Measurements from ENCODE around the gene GSC2. TPM values are rescaled to one million over a fixed set of nuclear protein-coding genes. Genes with fewer than 3 reads are reported as not detected.
"Not testable (repeated sequence)": the region's sequence is repeated elsewhere in the genome, so short reads cannot be mapped to it uniquely, and the experiment has no call there.

Gene GSC2
- total and polyA plus RNA-seq, 9 donors = not detected

DNA sequence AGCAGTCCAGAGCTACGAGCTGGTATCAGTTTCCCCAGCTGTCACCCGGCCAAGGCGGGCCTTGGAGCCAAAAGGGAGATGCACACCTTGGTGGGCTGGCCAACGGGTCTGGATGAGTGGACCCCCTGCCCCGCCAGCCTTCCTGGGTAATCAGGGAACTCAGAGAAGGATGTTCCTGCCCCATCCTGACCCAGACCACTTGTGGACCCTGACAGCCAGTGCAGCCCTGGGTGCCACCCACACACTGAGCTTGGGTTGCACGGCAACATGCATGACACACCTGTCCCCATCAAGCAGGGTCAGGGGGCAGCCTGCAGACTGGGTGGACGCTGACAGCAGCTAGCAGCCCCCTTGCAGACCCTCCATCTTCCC, 19.8 kb upstream of the GSC2 start:
- WGBS (ENCODE audit: insufficient coverage) = 41% methylated on average over 7 of the region's 7 CpGs
- no peaks in the 10 kb centered on the region for H3K9me3 ChIP-seq (replicated peaks; ENCODE audit: control insufficient read depth, low read depth, low read length)
- H3K4me1 ChIP-seq (ENCODE audit: control insufficient read depth, insufficient read depth, low read length) = peaks cover 42% of the 10 kb centered on the region
- H3K36me3 ChIP-seq (ENCODE audit: control insufficient read depth, insufficient read depth, low read length) = peaks cover 17% of the 10 kb centered on the region
- peaks cover 41% of the 10 kb centered on the region for H3K27me3 ChIP-seq (ENCODE audit: control insufficient read depth, insufficient read depth, low read length)
- no peak for DNase-seq
- no peak overlapping the region for H3K4me3 ChIP-seq (ENCODE audit: low read length)
- H3K27ac ChIP-seq (ENCODE audit: low read length) = no peak overlapping the region

GRCh38 chr22:19169002-19169946, 19.2 kb upstream of the GSC2 start:
- H3K4me3 ChIP-seq (ENCODE audit: low read length) = no peak overlapping the region
- H3K36me3 ChIP-seq (ENCODE audit: control insufficient read depth, insufficient read depth, low read length) = peaks cover 12% of the 10 kb centered on the region
- no peak for DNase-seq
- H3K27ac ChIP-seq (ENCODE audit: low read length) = no peak overlapping the region
- H3K27me3 ChIP-seq (ENCODE audit: control insufficient read depth, insufficient read depth, low read length) = peaks cover 41% of the 10 kb centered on the region
- 3% methylated on average over 57 of the region's 58 CpGs for whole genome bisulfite sequencing (ENCODE audit: insufficient coverage)
- H3K9me3 ChIP-seq (replicated peaks; ENCODE audit: control insufficient read depth, low read depth, low read length) = no peaks in the 10 kb centered on the region
- H3K4me1 ChIP-seq (ENCODE audit: control insufficient read depth, insufficient read depth, low read length) = peaks cover 35% of the 10 kb centered on the region

DNA sequence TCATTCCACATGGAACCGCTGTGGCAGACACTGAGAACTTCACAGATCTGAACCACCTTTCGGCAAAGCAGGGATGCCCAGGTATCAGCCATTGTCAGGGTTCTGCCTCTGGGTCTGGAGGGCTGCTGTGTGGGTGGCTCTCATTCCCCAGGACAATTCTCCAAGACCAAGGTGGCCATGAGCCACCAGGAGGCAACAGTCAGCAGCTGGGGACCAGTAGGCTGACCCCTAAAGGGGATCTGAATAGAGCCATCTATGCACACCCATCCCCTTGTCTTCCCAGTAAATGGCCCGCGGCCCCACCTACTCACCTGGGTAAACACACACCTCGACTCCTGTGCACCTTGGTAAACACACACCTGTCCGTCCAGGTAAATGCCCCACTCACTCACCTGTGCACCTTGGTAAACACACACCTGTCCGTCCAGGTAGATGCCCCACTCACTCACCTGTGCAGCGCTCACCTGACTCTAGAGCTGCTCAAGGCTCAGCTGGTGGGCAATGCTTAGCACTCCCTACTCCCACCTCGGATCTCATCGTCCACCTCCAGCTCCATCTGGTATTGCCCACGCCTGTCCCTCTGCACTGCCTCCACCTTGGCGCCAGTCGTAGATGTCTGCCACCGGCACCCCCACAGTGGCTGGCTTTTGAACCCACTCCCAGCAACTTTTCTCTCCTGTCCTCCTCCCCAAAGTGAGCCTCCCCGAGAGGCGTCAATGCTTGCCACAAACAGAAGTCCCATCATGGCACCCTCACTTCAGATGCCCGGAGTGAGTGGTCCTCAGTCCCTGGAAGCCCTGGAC, 18.2 kb upstream of the GSC2 start:
- 75% methylated on average over 15 of the region's 17 CpGs for WGBS (ENCODE audit: insufficient coverage)

DNA sequence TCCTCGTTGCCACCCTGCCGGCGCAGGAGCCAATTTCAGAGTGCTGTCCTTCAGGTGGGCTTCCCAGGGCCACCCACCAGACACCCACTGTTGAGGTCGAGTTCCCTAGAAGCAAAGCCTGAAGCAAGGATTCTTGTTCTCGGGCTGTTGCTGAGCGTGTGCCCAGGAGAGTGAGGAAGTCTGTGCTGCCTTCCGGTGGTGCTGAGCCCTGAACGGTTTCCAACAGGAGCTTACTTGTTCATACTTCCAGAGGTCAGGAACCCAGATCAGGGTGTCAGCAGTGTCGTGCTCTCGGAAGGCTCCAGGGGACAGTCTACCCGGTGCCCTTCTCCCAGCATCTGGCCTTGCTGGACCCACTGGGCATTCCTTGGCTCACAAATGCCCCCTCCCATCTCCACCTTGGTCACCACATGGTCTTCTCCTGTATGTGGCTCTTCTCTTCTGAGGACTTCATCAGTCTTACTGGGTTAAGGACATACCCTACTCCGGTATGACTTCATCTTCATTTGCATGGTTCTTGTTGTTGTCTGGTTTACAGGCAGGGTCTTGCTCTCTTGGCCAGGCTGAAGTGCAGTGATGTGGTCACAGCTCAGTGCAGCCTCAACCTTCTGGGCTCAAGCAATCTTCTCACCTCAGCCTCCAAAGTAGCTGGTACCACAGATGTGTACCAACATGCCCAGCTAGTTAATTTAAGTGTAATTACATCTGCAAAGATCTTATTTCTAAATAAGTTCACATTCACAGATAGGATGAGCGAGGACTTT, 17.2 kb upstream of the GSC2 start:
- WGBS (ENCODE audit: insufficient coverage) = 69% methylated on average over 11 of the region's 13 CpGs
- Histone ChIP-seq H3K9me3 (replicated peaks; ENCODE audit: control insufficient read depth, low read depth, low read length) (no peaks in the 10 kb centered on the region), H3K4me1 (ENCODE audit: control insufficient read depth, insufficient read depth, low read length) (peaks cover 15% of the 10 kb centered on the region), H3K4me3 (ENCODE audit: low read length) (no peak overlapping the region), H3K36me3 (ENCODE audit: control insufficient read depth, insufficient read depth, low read length) (no peaks in the 10 kb centered on the region), H3K27ac (ENCODE audit: low read length) (no peak overlapping the region), H3K27me3 (ENCODE audit: control insufficient read depth, insufficient read depth, low read length) (peaks cover 44% of the 10 kb centered on the region)
- DNase-seq = no peak

More for the DNA sequence above, 18.2 kb upstream of the GSC2 start:
- Histone ChIP-seq H3K27ac (ENCODE audit: low read length) (no peak overlapping the region), H3K4me3 (ENCODE audit: low read length) (no peak overlapping the region), H3K27me3 (ENCODE audit: control insufficient read depth, insufficient read depth, low read length) (peaks cover 41% of the 10 kb centered on the region), H3K36me3 (ENCODE audit: control insufficient read depth, insufficient read depth, low read length) (peaks cover 3% of the 10 kb centered on the region), H3K4me1 (ENCODE audit: control insufficient read depth, insufficient read depth, low read length) (peaks cover 25% of the 10 kb centered on the region), H3K9me3 (replicated peaks; ENCODE audit: control insufficient read depth, low read depth, low read length) (no peaks in the 10 kb centered on the region)
- DNase-seq = no peak

DNA sequence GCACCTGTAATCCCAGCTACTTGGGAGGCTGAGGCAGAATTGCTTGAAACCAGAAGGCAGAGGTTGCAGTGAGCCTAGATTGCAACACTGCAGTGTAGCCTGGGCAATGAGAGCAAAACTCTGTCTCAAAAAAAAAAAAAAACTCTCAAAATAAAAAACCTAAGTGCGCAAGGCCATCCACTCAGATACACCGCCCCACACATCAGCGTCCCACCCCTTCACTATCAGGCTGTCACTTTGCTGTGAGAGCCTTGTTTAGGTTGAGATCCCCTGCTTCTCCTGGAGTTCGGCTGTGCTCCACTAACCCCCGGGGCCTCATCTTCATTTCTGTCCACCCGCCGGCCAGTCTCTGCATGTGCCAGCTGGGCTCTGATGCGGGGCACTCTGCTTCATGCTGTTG, 16.3 kb upstream of the GSC2 start:
- Histone ChIP-seq H3K27me3 (ENCODE audit: control insufficient read depth, insufficient read depth, low read length) (peaks cover 47% of the 10 kb centered on the region), H3K4me1 (ENCODE audit: control insufficient read depth, insufficient read depth, low read length) (peaks cover 12% of the 10 kb centered on the region), H3K9me3 (replicated peaks; ENCODE audit: control insufficient read depth, low read depth, low read length) (no peaks in the 10 kb centered on the region), H3K27ac (ENCODE audit: low read length) (no peak overlapping the region), H3K36me3 (ENCODE audit: control insufficient read depth, insufficient read depth, low read length) (no peaks in the 10 kb centered on the region), H3K4me3 (ENCODE audit: low read length) (no peak overlapping the region)
- WGBS (ENCODE audit: insufficient coverage) = 85% methylated on average over 8 of the region's 8 CpGs
- DNase-seq = no peak

DNA sequence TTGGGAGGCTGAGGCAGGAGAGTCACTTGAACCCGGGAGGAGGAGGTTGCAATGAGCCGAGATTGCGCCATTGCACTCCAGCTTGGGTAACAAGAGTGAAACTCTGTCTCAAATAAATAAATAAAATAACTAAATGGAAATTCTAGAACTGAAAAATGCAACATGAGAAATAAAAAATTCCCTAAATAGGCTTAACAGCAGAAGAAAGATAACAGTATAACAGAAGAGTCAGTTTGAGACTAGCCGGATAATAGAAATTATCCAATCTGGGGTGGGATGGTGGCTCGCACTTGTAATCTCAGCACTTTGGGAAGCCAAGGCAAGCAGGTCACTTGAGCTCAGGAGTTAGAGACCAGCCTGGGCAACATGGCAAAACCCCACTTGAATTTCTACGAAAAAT, 14.3 kb upstream of the GSC2 start:
- no peak overlapping the region for H3K27ac ChIP-seq (ENCODE audit: low read length)
- H3K36me3 ChIP-seq (ENCODE audit: control insufficient read depth, insufficient read depth, low read length) = no peaks in the 10 kb centered on the region
- peaks cover 36% of the 10 kb centered on the region for H3K27me3 ChIP-seq (ENCODE audit: control insufficient read depth, insufficient read depth, low read length)
- WGBS (ENCODE audit: insufficient coverage) = 73% methylated on average over 2 of the region's 6 CpGs
- no peak overlapping the region for H3K4me3 ChIP-seq (ENCODE audit: low read length)
- H3K4me1 ChIP-seq (ENCODE audit: control insufficient read depth, insufficient read depth, low read length) = peaks cover 1% of the 10 kb centered on the region
- H3K9me3 ChIP-seq (replicated peaks; ENCODE audit: control insufficient read depth, low read depth, low read length) = no peaks in the 10 kb centered on the region
- no peak for DNase-seq

- WGBS (ENCODE audit: insufficient coverage) = 80% methylated on average over 2 of the region's 11 CpGs
Observed at GRCh38 chr22:19158649-19159048, 8.6 kb upstream of the GSC2 start.

GRCh38 chr22:19156109-19156508, 6.0 kb upstream of the GSC2 start:
- peaks cover 27% of the 10 kb centered on the region for H3K27me3 ChIP-seq (ENCODE audit: control insufficient read depth, insufficient read depth, low read length)

More at GRCh38 chr22:19158649-19159048, 8.6 kb upstream of the GSC2 start:
- H3K36me3 ChIP-seq (ENCODE audit: control insufficient read depth, insufficient read depth, low read length); H3K27ac ChIP-seq (ENCODE audit: low read length); H3K27me3 ChIP-seq (ENCODE audit: control insufficient read depth, insufficient read depth, low read length); H3K4me3 ChIP-seq (ENCODE audit: low read length); DNase-seq; H3K9me3 ChIP-seq (replicated peaks; ENCODE audit: control insufficient read depth, low read depth, low read length); H3K4me1 ChIP-seq (ENCODE audit: control insufficient read depth, insufficient read depth, low read length): not testable (repeated sequence)

GRCh38 chr22:19152942-19153883, 3.1 kb upstream of the GSC2 start:
- Histone ChIP-seq H3K27me3 (ENCODE audit: control insufficient read depth, insufficient read depth, low read length) (peaks cover 48% of the 10 kb centered on the region), H3K4me3 (ENCODE audit: low read length) (no peak overlapping the region), H3K36me3 (ENCODE audit: control insufficient read depth, insufficient read depth, low read length) (no peaks in the 10 kb centered on the region), H3K27ac (ENCODE audit: low read length) (no peak overlapping the region), H3K4me1 (ENCODE audit: control insufficient read depth, insufficient read depth, low read length) (no peaks in the 10 kb centered on the region), H3K9me3 (replicated peaks; ENCODE audit: control insufficient read depth, low read depth, low read length) (no peaks in the 10 kb centered on the region)
- DNase-seq = no peak
- WGBS (ENCODE audit: insufficient coverage) = 57% methylated on average over 9 of the region's 11 CpGs

More at GRCh38 chr22:19156109-19156508, 6.0 kb upstream of the GSC2 start:
- H3K27ac ChIP-seq (ENCODE audit: low read length); DNase-seq; H3K9me3 ChIP-seq (replicated peaks; ENCODE audit: control insufficient read depth, low read depth, low read length); H3K4me3 ChIP-seq (ENCODE audit: low read length); H3K36me3 ChIP-seq (ENCODE audit: control insufficient read depth, insufficient read depth, low read length); H3K4me1 ChIP-seq (ENCODE audit: control insufficient read depth, insufficient read depth, low read length): not testable (repeated sequence)
- 88% methylated on average over 8 of the region's 9 CpGs for WGBS (ENCODE audit: insufficient coverage)
